Ishikawa (cell line): ENCODE measurements around the gene ZNF711.

Source experiments
- CEBPB ChIP-seq: IDR thresholded peaks from 2 replicates; pipeline ENCODE4 v1.6.1; 2012
- CREB1 ChIP-seq: IDR thresholded peaks from 2 replicates; pipeline ENCODE4 v1.6.1; 2012; ENCODE audit warnings: low read depth
- EGR1 ChIP-seq: IDR thresholded peaks from 2 replicates; pipeline ENCODE4 v1.6.1; 2012
- EP300 ChIP-seq: IDR thresholded peaks from 2 replicates; pipeline ENCODE4 v1.6.1; 2012; ENCODE audit warnings: borderline replicate concordance
- MAX ChIP-seq: IDR thresholded peaks from 2 replicates; pipeline ENCODE4 v1.6.1; 2012
- NFIC ChIP-seq: IDR thresholded peaks from 2 replicates; pipeline ENCODE4 v1.6.1; 2012
- RAD21 ChIP-seq: IDR thresholded peaks from 2 replicates; pipeline ENCODE4 v1.6.1; 2012; ENCODE audit warnings: low read depth
- REST ChIP-seq: IDR thresholded peaks from 2 replicates; pipeline ENCODE4 v1.6.1; 2012; ENCODE audit warnings: low read depth, mild to moderate bottlenecking
- TAF1 ChIP-seq: IDR thresholded peaks from 2 replicates; pipeline ENCODE4 v1.6.1; 2012; ENCODE audit warnings: low read depth, mild to moderate bottlenecking
- TCF12 ChIP-seq: IDR thresholded peaks from 2 replicates; pipeline ENCODE4 v1.6.1; 2012; ENCODE audit warnings: low read depth
- TEAD4 ChIP-seq: IDR thresholded peaks from 2 replicates; pipeline ENCODE4 v1.6.1; 2012
- USF1 ChIP-seq: IDR thresholded peaks from 2 replicates; pipeline ENCODE4 v1.6.1; 2012
- YY1 ChIP-seq: IDR thresholded peaks from 2 replicates; pipeline ENCODE4 v1.6.1; 2012; ENCODE audit warnings: low read depth
- ZBTB7A ChIP-seq: IDR thresholded peaks from 2 replicates; pipeline ENCODE4 v1.6.1; 2012; ENCODE audit warnings: low read depth

- no peak for TF ChIP-seq REST
- TF ChIP-seq TCF12 = no peak
- TF ChIP-seq MAX = no peak
- TF ChIP-seq RAD21 = no peak
- TF ChIP-seq EP300 = no peak
- TF ChIP-seq NFIC = no peak
- no peak for TF ChIP-seq TAF1
- no peak for TF ChIP-seq YY1
- TF ChIP-seq TEAD4 = no peak
- TF ChIP-seq ZBTB7A = no peak
- TF ChIP-seq CEBPB = no peak
- no peak for TF ChIP-seq USF1
- TF ChIP-seq EGR1 = no peak
- TF ChIP-seq CREB1 = no peak
These were observed 45.4 kb downstream of the ZNF711 start for GRCh38 chrX:85288992-85289723.
